K562 (cell line): ENCODE data around the gene SYNE1. TPM values are rescaled to one million over a fixed set of nuclear protein-coding genes. Genes with fewer than 3 reads are reported as not detected.

Experiments used
- ATAC-seq: fragments of 200-7000 bp; cut with Tn5 transposase; 3 replicates; pipeline ENCODE4 v1.9.1; 2020; ENCODE audit warnings: moderate library complexity
- BruUV-seq: library from RNA; stranded (reverse); fragments of 400-500 nt; replicated peaks from 2 replicates; lab custom pipeline; 2021; lab: Mats Ljungman, UMichigan
- CTCF ChIA-PET: fragments of 300-600 bp; formaldehyde crosslinking; extraction: SDS; loops from one replicate; lab custom pipeline; 2021; ENCODE audit warnings: low intra/inter-chr PET ratio; lab: Yijun Ruan, JAX
- POLR2A ChIA-PET: fragments of 300-600, 350-650 bp; sonication (Branson Sonifier 250); formaldehyde crosslinking; extraction: SDS; loops from one replicate; lab custom pipeline; 2021; ENCODE audit warnings: antibody characterized with exemption, inconsistent platforms; lab: Yijun Ruan, JAX
- DNase-seq, 4 experiments: peaks; one replicate each; pipeline versions ENCODE4 v3.0.0 to v3.0.0-alpha.2; 2011 to 2018; ENCODE audit warnings: low spot score in 3 of 4, mixed read lengths in 3 of 4; ENCODE audit errors: extremely low read depth in 1 of 4
- FAIRE-seq: peaks from 2 replicates; lab custom pipeline; 2011; peaks lifted over from hg19 to GRCh38; lab: Jason Lieb, UNC
- H2AFZ ChIP-seq: 2 replicates; pipeline ENCODE4 v1.6.0; 2011; ENCODE audit warnings: low read depth, low read length, control low read depth, inconsistent platforms
- H3K27ac ChIP-seq: fragments of 200-600 bp; 3 replicates; pipeline ENCODE4 v1.8.0; 2011; ENCODE audit warnings: low read depth, mild to moderate bottlenecking, control low read depth, inconsistent platforms, low read length, moderate library complexity, mixed read lengths; ENCODE audit errors: extremely low read depth
- H3K27me3 ChIP-seq, 2 experiments: fragments of 300-600 bp in 1 of 2; 2 replicates in 1 of 2; 3 replicates in 1 of 2; pipeline versions ENCODE4 v1.6.0 to v1.8.0; 2011; ENCODE audit warnings: inconsistent platforms in 2 of 2, low read length in 2 of 2, mild to moderate bottlenecking in 1 of 2, mixed read lengths in 1 of 2, moderate library complexity in 1 of 2; ENCODE audit not compliant: control insufficient read depth in 2 of 2, insufficient read depth in 2 of 2
- H3K36me3 ChIP-seq: fragments of 300-600 bp; 3 replicates; pipeline ENCODE4 v1.8.0; 2011; ENCODE audit warnings: mild to moderate bottlenecking, low read length, inconsistent platforms; ENCODE audit not compliant: control insufficient read depth, insufficient read depth
- H3K4me1 ChIP-seq, 2 experiments: fragments of 200-600 bp in 1 of 2; replicated peaks in 1 of 2; 2 replicates in 1 of 2; 3 replicates in 1 of 2; pipeline versions ENCODE4 v1.5.1 to v1.8.0; 2011; ENCODE audit warnings: inconsistent platforms in 2 of 2, low read length in 2 of 2, mild to moderate bottlenecking in 1 of 2, mixed read lengths in 1 of 2, moderate library complexity in 1 of 2; ENCODE audit not compliant: control insufficient read depth in 2 of 2, insufficient read depth in 2 of 2
- H3K4me2 ChIP-seq: 2 replicates; pipeline ENCODE4 v1.6.1; 2011; ENCODE audit warnings: low read length, control low read depth, inconsistent platforms, mixed read lengths; ENCODE audit not compliant: insufficient read depth
- H3K4me3 ChIP-seq: fragments of 200-600 bp; sonication (generic), shearing (Covaris generic); 2 replicates; pipeline ENCODE4 v1.5.1; 2016; ENCODE audit warnings: control low read depth, inconsistent platforms
- H3K79me2 ChIP-seq: fragments of 200-600 bp; 3 replicates; pipeline ENCODE4 v1.8.0; 2011; ENCODE audit warnings: low read length, inconsistent platforms; ENCODE audit not compliant: control insufficient read depth, insufficient read depth
- H3K9ac ChIP-seq, 2 experiments: 2 replicates each; pipeline versions ENCODE4 v1.6.0 to v1.6.1; 2011; ENCODE audit warnings: low read depth in 2 of 2, low read length in 2 of 2, control low read depth in 1 of 2, inconsistent platforms in 1 of 2, mild to moderate bottlenecking in 1 of 2, mixed read lengths in 1 of 2; ENCODE audit not compliant: insufficient read depth in 1 of 2
- H3K9me1 ChIP-seq: one replicate; pipeline ENCODE4 v1.6.0; 2011; ENCODE audit warnings: inconsistent platforms, mild to moderate bottlenecking, low read length, moderate library complexity; ENCODE audit not compliant: control insufficient read depth, insufficient read depth
- H3K9me3 ChIP-seq: replicated peaks from 2 replicates; pipeline ENCODE4 v1.5.1; 2011; ENCODE audit warnings: low read depth, low read length, inconsistent platforms; ENCODE audit not compliant: control insufficient read depth, insufficient read depth
- H4K20me1 ChIP-seq: replicated peaks from 2 replicates; pipeline ENCODE4 v1.6.1; 2011; ENCODE audit warnings: low read length, inconsistent platforms, mixed read lengths; ENCODE audit not compliant: control insufficient read depth, insufficient read depth
- FIP1L1 ChIP-seq: fragments of 200-400 bp; formaldehyde crosslinking; IDR thresholded peaks from 2 replicates; pipeline ENCODE4 v1.6.1; 2018; ENCODE audit warnings: mild to moderate bottlenecking, low read depth, low read length; ENCODE audit not compliant: poor library complexity, severe bottlenecking
- MTF1 ChIP-seq: fragments of 250-450 bp; sonication (Bioruptor Pico); IDR thresholded peaks from 2 replicates; pipeline ENCODE4 v1.9.0; 2021; ENCODE audit warnings: moderate library complexity, mild to moderate bottlenecking, inconsistent platforms, borderline replicate concordance
- PHF8 ChIP-seq: fragments of 200-600 bp; sonication (generic); IDR thresholded peaks from 2 replicates; pipeline ENCODE4 v1.6.1; 2012; ENCODE audit warnings: mixed run types, mild to moderate bottlenecking, inconsistent platforms, low read length, moderate library complexity, borderline replicate concordance
- PTBP1 ChIP-seq: fragments of 200-400 bp; formaldehyde crosslinking; IDR thresholded peaks from 2 replicates; pipeline ENCODE4 v1.6.1; 2017; ENCODE audit warnings: low read depth, low read length
- RBBP5 ChIP-seq: fragments of 200-600 bp; sonication (generic); IDR thresholded peaks from 2 replicates; pipeline ENCODE4 v1.6.1; 2012; ENCODE audit warnings: borderline replicate concordance, mild to moderate bottlenecking, low read length, control low read depth, inconsistent platforms; ENCODE audit not compliant: insufficient read depth, poor library complexity, severe bottlenecking
- RBM15 ChIP-seq: fragments of 200-400 bp; formaldehyde crosslinking; IDR thresholded peaks from 2 replicates; pipeline ENCODE4 v1.6.1; 2018; ENCODE audit warnings: mild to moderate bottlenecking, low read length, moderate library complexity; ENCODE audit not compliant: insufficient read depth
- SIN3A ChIP-seq, 2 experiments: fragments of 150-350 bp in 1 of 2; IDR thresholded peaks; 2 replicates each; pipeline ENCODE4 v1.6.1; 2011 to 2016; ENCODE audit warnings: borderline replicate concordance in 2 of 2, low read depth in 2 of 2, low read length in 2 of 2, mild to moderate bottlenecking in 2 of 2, moderate library complexity in 2 of 2; ENCODE audit not compliant: control insufficient read depth in 1 of 2
- ZNF146 ChIP-seq: IDR thresholded peaks from one replicate; pipeline ENCODE4 v1.6.1; 2018; ENCODE audit warnings: missing compliant biosample characterization; ENCODE audit not compliant: unreplicated experiment
- WGBS: fragments of 100-300 bp; shearing (Covaris generic); methylation state at CpG from one replicate; pipeline ENCODE4 v1.1.6; 2016; ENCODE audit warnings: low coverage, mixed read lengths; ENCODE audit not compliant: insufficient coverage; ENCODE audit errors: missing lambda C conversion rate; 5-methylcytosine and 5-hydroxymethylcytosine counted together
- in situ Hi-C: fragments of 300-500 bp; cut with MboI; formaldehyde crosslinking; loops from 4 replicates; pipeline ENCODE4 v1.15.0; 2018; ENCODE audit warnings: inconsistent platforms, mixed read lengths
- intact Hi-C: fragments of 100-400 bp; cut with micrococcal nuclease; formaldehyde crosslinking; loops from 2 replicates; pipeline ENCODE4 v1.14.2; 2022
- polyA plus RNA-seq, 8 experiments: library from polyadenylated mRNA; depleted of rRNA in 4 of 8; stranded (reverse) in 5 of 8; unstranded in 3 of 8; fragments of >200 nt; fragmentation: Nextera tagmentation in 2 of 8; fragmentation: Illumina TruSeq in 1 of 8; extraction: Ambion mirVana in 2 of 8; extraction: Trizol in 1 of 8; gene quantifications; 2 replicates each; pipeline versions ENCODE4 v1.2.1 to v1.2.3, GENCODE V29; 2011 to 2014; ENCODE audit warnings: inconsistent platforms in 1 of 8, missing spikeins in 1 of 8
- total RNA-seq, 7 experiments: library from RNA; depleted of rRNA in 6 of 7; stranded (reverse); fragments of >200 nt in 6 of 7; fragmentation: Illumina TruSeq in 2 of 7; extraction: Trizol in 2 of 7; gene quantifications; 2 replicates each; pipeline versions ENCODE4 v1.2.1 to v1.2.3, GENCODE V29; 2011 to 2021; ENCODE audit warnings: low replicate concordance in 1 of 7
- TF ChIP-seq, protein P1 (sequence below): fragments of 450-650 bp; IDR thresholded peaks from 2 replicates; pipeline ENCODE4 v1.6.1; 2016; ENCODE audit warnings: borderline replicate concordance

Gene SYNE1
- total and polyA plus RNA-seq, 9 of the 15 experiments (the other 6 are each of a cell fraction or from before 2014, with no cell fraction given): under 0.01 to 0.42 (median 0.08) TPM; not detected in 1

DNA sequence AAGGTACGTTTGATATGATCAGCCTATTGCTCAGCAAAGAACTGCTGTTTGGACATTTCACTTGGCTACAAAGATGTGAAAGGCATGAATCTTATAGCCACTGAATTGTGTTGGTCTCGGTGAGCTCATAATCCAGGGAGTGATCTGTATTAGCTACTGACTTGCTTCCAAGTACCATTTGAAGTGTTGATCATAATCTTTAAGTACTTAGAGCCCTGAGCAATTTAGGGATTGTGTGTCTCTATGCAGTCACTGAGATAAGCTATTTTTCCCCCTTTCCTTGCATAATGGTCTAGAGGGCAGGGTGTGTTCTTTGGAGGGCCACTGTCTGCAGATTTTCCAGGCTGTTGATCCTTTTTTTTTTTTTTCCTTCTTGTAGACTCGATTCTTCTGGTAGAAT lies 436.0 kb downstream of the SYNE1 start:
- ChIA-PET CTCF (no interaction called here), POLR2A (interaction anchor here (0.6 to 1.2 kb wide), 2 partner anchors 15 to 18 kb away, joined by 3 read pairs; no protein-coding TSS in a partner anchor)
- no peak for FAIRE-seq
- Histone ChIP-seq H3K4me3 (no peak overlapping the region), H3K27ac (no peak overlapping the region), H4K20me1 (no peaks in the 10 kb centered on the region), H3K9me1 (no peaks in the 10 kb centered on the region), H2AFZ (no peak overlapping the region), H3K4me2 (no peak overlapping the region), H3K27me3 (no peaks in the 10 kb centered on the region; a peak in 1 of 5 replicates), H3K36me3 (no peaks in the 10 kb centered on the region), H3K9ac (no peak overlapping the region), H3K4me1 (no peaks in the 10 kb centered on the region), H3K9me3 (no peaks in the 10 kb centered on the region), H3K79me2 (no peaks in the 10 kb centered on the region)
- whole genome bisulfite sequencing: 0% methylated on average over 3 of the region's 3 CpGs
- DNase-seq: no peak
- ATAC-seq: no peak
- intact Hi-C loops (no loop called here), in situ Hi-C loops (no loop called here)
- no TSS peak for BruUV-seq
- TF ChIP-seq RBBP5 (no peak), PHF8 (no peak), RBM15 (no peak), MTF1 (no peak), SIN3A (IDR thresholded peaks at IDR 0.05; ENCODE audit: borderline replicate concordance in 2 of 2, control insufficient read depth in 1 of 2, low read depth in 2 of 2, low read length in 2 of 2) (no peak), PTBP1 (no peak), FIP1L1 (no peak), ZNF146 (CRISPR knock-in tag) (no peak)
- TF ChIP-seq, protein P1, sequence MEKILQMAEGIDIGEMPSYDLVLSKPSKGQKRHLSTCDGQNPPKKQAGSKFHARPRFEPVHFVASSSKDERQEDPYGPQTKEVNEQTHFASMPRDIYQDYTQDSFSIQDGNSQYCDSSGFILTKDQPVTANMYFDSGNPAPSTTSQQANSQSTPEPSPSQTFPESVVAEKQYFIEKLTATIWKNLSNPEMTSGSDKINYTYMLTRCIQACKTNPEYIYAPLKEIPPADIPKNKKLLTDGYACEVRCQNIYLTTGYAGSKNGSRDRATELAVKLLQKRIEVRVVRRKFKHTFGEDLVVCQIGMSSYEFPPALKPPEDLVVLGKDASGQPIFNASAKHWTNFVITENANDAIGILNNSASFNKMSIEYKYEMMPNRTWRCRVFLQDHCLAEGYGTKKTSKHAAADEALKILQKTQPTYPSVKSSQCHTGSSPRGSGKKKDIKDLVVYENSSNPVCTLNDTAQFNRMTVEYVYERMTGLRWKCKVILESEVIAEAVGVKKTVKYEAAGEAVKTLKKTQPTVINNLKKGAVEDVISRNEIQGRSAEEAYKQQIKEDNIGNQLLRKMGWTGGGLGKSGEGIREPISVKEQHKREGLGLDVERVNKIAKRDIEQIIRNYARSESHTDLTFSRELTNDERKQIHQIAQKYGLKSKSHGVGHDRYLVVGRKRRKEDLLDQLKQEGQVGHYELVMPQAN: no peak
